ENCODE data around the gene SUPT3H. TPM values are rescaled to one million over a fixed set of nuclear protein-coding genes. Genes with fewer than 3 reads are reported as not detected.

SUPT3H gene
- total and polyA plus RNA-seq, 2 of the 8 experiments (the other 6 are each of a cell fraction or from before 2014, with no cell fraction given) = 18.8 to 23.0 TPM

DNA sequence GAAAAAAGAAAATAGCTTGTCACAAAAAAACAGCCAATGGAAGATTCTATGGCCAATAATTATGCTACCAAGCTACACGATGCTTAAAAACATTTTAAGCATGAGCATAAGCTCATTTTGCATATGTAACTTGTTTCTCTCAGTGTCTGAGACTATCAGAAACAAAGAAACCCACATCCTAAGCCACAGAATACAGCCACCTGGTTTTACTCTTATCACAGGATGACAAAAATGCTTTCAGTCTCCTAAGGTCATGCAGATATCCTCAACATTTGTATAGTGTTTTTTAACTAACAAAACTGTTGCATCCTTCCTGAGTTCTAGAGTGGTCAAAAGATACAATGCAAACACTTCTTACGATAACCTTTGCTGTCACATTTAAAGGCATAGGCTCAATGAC is 221.7 kb downstream of the SUPT3H start:
- Histone ChIP-seq H3K4me2 (ENCODE audit: insufficient read depth in 1 of 2, low read depth in 2 of 2, low read length in 2 of 2) (no peak overlapping the region), H3K79me2 (ENCODE audit: control insufficient read depth in 1 of 2, insufficient read depth in 2 of 2, low read length in 2 of 2) (no peaks in the 10 kb centered on the region), H3K36me3 (ENCODE audit: control insufficient read depth in 2 of 4, insufficient read depth in 4 of 4, low read length in 3 of 4) (no peaks in the 10 kb centered on the region), H3K27ac (ENCODE audit: low read depth, low read length) (no peak overlapping the region), H3K18ac (ENCODE audit: extremely low read depth, low read length) (no peak overlapping the region), H2AFZ (ENCODE audit: low read length) (no peak overlapping the region), H3K27me3 (replicated peaks in 1 of 4; ENCODE audit: control insufficient read depth in 3 of 4, extremely low read depth in 1 of 4, insufficient read depth in 3 of 4, low read length in 3 of 4) (no peaks in the 10 kb centered on the region), H2AK5ac (ENCODE audit: low read depth, low read length) (no peak overlapping the region), H4K91ac (replicated peaks; ENCODE audit: insufficient read length, low read length) (no peak overlapping the region), H3K79me1 (ENCODE audit: low read depth, low read length) (no peaks in the 10 kb centered on the region), H3K9ac (replicated peaks in 1 of 4; ENCODE audit: extremely low read depth in 1 of 4, low read depth in 3 of 4, low read length in 3 of 4) (no peak overlapping the region), H3K23me2 (ENCODE audit: low read depth, low read length) (no peaks in the 10 kb centered on the region), H2BK20ac (ENCODE audit: low read length) (no peak overlapping the region), H2BK5ac (ENCODE audit: low read depth, low read length) (no peak overlapping the region), H3K4me1 (replicated peaks in 1 of 4; ENCODE audit: control insufficient read depth in 3 of 4, insufficient read depth in 4 of 4, low read length in 3 of 4) (no peaks in the 10 kb centered on the region), H2BK120ac (replicated peaks; ENCODE audit: low read depth, low read length) (no peak overlapping the region), H4K20me1 (replicated peaks in 1 of 2; ENCODE audit: control insufficient read depth in 1 of 2, insufficient read depth in 2 of 2, low read length in 2 of 2) (peaks cover 0 to 1% of the 10 kb centered on the region in 2 experiments), H3K23ac (ENCODE audit: insufficient read length) (no peak overlapping the region), H4K5ac (ENCODE audit: insufficient read length, low read depth, low read length) (no peak overlapping the region), H3K14ac (ENCODE audit: insufficient read length) (no peak overlapping the region), H3K4me3 (ENCODE audit: extremely low read depth in 1 of 4, insufficient read depth in 2 of 4, low read depth in 3 of 4, low read length in 4 of 4) (no peak overlapping the region), H4K8ac (ENCODE audit: extremely low read depth, insufficient read depth, low read length) (no peak overlapping the region), H3K9me3 (ENCODE audit: insufficient read depth in 2 of 2, low read depth in 1 of 2, low read length in 1 of 2) (no peaks in the 10 kb centered on the region), H2BK15ac (ENCODE audit: low read length) (no peak overlapping the region), H2BK12ac (ENCODE audit: low read depth, low read length) (no peak overlapping the region), H3K4ac (replicated peaks; ENCODE audit: insufficient read length, low read depth, low read length) (no peak overlapping the region), H3K56ac (replicated peaks; ENCODE audit: insufficient read length, low read depth, low read length) (no peak overlapping the region)
- ChIA-PET POLR2A (ENCODE audit: partially characterized antibody) (no interaction called here), CTCF (ENCODE audit: partially characterized antibody) (interaction anchor here (1.4 kb wide), 1 partner anchor 680 kb away, joined by 3 read pairs; no protein-coding TSS in a partner anchor)
- 86% methylated on average over 2 of the region's 2 CpGs; no CpG with 5 or more reads in 1 of the 2 experiments for WGBS, 2 experiments (ENCODE audit: extremely low coverage in 1 of 2, insufficient coverage in 1 of 2, insufficient read length in 1 of 2, insufficient replicate concordance in 2 of 2, low coverage in 1 of 2, low lambda C conversion rate in 2 of 2, missing lambda C conversion rate in 1 of 2)
- no peak for DNase-seq (ENCODE audit: low read depth in 1 of 2, low spot score in 2 of 2)
- no peak for TF ChIP-seq CBX5 (IDR thresholded peaks at IDR 0.05; ENCODE audit: low read depth, low read length)
- TF ChIP-seq SUZ12 (IDR thresholded peaks at IDR 0.05; ENCODE audit: low read length) = no peak
- TF ChIP-seq, protein P1, sequence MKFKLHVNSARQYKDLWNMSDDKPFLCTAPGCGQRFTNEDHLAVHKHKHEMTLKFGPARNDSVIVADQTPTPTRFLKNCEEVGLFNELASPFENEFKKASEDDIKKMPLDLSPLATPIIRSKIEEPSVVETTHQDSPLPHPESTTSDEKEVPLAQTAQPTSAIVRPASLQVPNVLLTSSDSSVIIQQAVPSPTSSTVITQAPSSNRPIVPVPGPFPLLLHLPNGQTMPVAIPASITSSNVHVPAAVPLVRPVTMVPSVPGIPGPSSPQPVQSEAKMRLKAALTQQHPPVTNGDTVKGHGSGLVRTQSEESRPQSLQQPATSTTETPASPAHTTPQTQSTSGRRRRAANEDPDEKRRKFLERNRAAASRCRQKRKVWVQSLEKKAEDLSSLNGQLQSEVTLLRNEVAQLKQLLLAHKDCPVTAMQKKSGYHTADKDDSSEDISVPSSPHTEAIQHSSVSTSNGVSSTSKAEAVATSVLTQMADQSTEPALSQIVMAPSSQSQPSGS (IDR thresholded peaks at IDR 0.05; ENCODE audit: low read length) = no peak
- no peak for TF ChIP-seq EGR1 (IDR thresholded peaks at IDR 0.05; ENCODE audit: borderline replicate concordance, low read depth, low read length)
- no peak for TF ChIP-seq SIX5 (IDR thresholded peaks at IDR 0.05; ENCODE audit: low read depth, low read length)
- TF ChIP-seq, protein P2, sequence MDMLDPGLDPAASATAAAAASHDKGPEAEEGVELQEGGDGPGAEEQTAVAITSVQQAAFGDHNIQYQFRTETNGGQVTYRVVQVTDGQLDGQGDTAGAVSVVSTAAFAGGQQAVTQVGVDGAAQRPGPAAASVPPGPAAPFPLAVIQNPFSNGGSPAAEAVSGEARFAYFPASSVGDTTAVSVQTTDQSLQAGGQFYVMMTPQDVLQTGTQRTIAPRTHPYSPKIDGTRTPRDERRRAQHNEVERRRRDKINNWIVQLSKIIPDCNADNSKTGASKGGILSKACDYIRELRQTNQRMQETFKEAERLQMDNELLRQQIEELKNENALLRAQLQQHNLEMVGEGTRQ (IDR thresholded peaks at IDR 0.05; ENCODE audit: low read length) = no peak
- FAIRE-seq = no peak
